ENCODE results near the gene ARSG. TPM values are rescaled to one million over a fixed set of nuclear protein-coding genes. Genes with fewer than 3 reads are reported as not detected.

ARSG gene
- total RNA-seq, 1 experiment from 2014 or later = 7.9 TPM

- H3K4me3 Mint-ChIP-seq = no peak overlapping the region
- no peaks in the 10 kb centered on the region for H3K9me3 Mint-ChIP-seq
- H3K36me3 Mint-ChIP-seq = no peaks in the 10 kb centered on the region
- no peak overlapping the region for H3K27ac Mint-ChIP-seq
- peaks cover 42% of the 10 kb centered on the region for H3K27me3 Mint-ChIP-seq (ENCODE audit: low read depth)
- no peak for DNase-seq (ENCODE audit: low spot score)
- H3K4me1 Mint-ChIP-seq = peaks cover 35% of the 10 kb centered on the region
- ChIA-PET POLR2A (no interaction called here), CTCF (interaction anchor here (0.7 kb wide), 1 partner anchor 88 kb away, joined by 4 read pairs; no protein-coding TSS in a partner anchor)
- TF ChIP-seq, protein P1, sequence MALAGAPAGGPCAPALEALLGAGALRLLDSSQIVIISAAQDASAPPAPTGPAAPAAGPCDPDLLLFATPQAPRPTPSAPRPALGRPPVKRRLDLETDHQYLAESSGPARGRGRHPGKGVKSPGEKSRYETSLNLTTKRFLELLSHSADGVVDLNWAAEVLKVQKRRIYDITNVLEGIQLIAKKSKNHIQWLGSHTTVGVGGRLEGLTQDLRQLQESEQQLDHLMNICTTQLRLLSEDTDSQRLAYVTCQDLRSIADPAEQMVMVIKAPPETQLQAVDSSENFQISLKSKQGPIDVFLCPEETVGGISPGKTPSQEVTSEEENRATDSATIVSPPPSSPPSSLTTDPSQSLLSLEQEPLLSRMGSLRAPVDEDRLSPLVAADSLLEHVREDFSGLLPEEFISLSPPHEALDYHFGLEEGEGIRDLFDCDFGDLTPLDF (CRISPR knock-in tag; IDR thresholded peaks at IDR 0.05) = no peak
- TF ChIP-seq, protein P2, sequence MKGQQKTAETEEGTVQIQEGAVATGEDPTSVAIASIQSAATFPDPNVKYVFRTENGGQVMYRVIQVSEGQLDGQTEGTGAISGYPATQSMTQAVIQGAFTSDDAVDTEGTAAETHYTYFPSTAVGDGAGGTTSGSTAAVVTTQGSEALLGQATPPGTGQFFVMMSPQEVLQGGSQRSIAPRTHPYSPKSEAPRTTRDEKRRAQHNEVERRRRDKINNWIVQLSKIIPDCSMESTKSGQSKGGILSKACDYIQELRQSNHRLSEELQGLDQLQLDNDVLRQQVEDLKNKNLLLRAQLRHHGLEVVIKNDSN (CRISPR knock-in tag; IDR thresholded peaks at IDR 0.05) = no peak
- no peak for TF ChIP-seq NR2C2 (CRISPR knock-in tag; IDR thresholded peaks at IDR 0.05)
- no peak for TF ChIP-seq AR (CRISPR knock-in tag; IDR thresholded peaks at IDR 0.05)
- TF ChIP-seq GABPB1 (CRISPR knock-in tag; IDR thresholded peaks at IDR 0.05) = no peak
- no peak for TF ChIP-seq FOXK1 (CRISPR knock-in tag; IDR thresholded peaks at IDR 0.05)
- TF ChIP-seq, protein P3, sequence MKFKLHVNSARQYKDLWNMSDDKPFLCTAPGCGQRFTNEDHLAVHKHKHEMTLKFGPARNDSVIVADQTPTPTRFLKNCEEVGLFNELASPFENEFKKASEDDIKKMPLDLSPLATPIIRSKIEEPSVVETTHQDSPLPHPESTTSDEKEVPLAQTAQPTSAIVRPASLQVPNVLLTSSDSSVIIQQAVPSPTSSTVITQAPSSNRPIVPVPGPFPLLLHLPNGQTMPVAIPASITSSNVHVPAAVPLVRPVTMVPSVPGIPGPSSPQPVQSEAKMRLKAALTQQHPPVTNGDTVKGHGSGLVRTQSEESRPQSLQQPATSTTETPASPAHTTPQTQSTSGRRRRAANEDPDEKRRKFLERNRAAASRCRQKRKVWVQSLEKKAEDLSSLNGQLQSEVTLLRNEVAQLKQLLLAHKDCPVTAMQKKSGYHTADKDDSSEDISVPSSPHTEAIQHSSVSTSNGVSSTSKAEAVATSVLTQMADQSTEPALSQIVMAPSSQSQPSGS (CRISPR knock-in tag; IDR thresholded peaks at IDR 0.05; ENCODE audit: borderline replicate concordance, low read depth) = no peak
- no peak for TF ChIP-seq ZNF263 (CRISPR knock-in tag; IDR thresholded peaks at IDR 0.05; ENCODE audit: low read depth)
- no peak for TF ChIP-seq NFATC4 (CRISPR knock-in tag; IDR thresholded peaks at IDR 0.05)
- TF ChIP-seq TEAD4 (CRISPR knock-in tag; IDR thresholded peaks at IDR 0.05) = no peak
- TF ChIP-seq ZNF423 (CRISPR knock-in tag; IDR thresholded peaks at IDR 0.05) = no peak
- TF ChIP-seq ATF6 (CRISPR knock-in tag; IDR thresholded peaks at IDR 0.05) = no peak
- no peak for TF ChIP-seq JAZF1 (CRISPR knock-in tag; IDR thresholded peaks at IDR 0.05)
- TF ChIP-seq, protein P4, sequence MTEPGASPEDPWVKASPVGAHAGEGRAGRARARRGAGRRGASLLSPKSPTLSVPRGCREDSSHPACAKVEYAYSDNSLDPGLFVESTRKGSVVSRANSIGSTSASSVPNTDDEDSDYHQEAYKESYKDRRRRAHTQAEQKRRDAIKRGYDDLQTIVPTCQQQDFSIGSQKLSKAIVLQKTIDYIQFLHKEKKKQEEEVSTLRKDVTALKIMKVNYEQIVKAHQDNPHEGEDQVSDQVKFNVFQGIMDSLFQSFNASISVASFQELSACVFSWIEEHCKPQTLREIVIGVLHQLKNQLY (CRISPR knock-in tag; IDR thresholded peaks at IDR 0.05) = no peak
- TF ChIP-seq ZNF671 (CRISPR knock-in tag; IDR thresholded peaks at IDR 0.05) = no peak
- TF ChIP-seq GRHL2 (CRISPR knock-in tag; IDR thresholded peaks at IDR 0.05; ENCODE audit: insufficient replicate concordance, severe bottlenecking) = no peak
- no peak for TF ChIP-seq SOX15 (CRISPR knock-in tag; IDR thresholded peaks at IDR 0.05)
- no peak for TF ChIP-seq MXD4 (CRISPR knock-in tag; IDR thresholded peaks at IDR 0.05; ENCODE audit: borderline replicate concordance)
- TF ChIP-seq, protein P5, sequence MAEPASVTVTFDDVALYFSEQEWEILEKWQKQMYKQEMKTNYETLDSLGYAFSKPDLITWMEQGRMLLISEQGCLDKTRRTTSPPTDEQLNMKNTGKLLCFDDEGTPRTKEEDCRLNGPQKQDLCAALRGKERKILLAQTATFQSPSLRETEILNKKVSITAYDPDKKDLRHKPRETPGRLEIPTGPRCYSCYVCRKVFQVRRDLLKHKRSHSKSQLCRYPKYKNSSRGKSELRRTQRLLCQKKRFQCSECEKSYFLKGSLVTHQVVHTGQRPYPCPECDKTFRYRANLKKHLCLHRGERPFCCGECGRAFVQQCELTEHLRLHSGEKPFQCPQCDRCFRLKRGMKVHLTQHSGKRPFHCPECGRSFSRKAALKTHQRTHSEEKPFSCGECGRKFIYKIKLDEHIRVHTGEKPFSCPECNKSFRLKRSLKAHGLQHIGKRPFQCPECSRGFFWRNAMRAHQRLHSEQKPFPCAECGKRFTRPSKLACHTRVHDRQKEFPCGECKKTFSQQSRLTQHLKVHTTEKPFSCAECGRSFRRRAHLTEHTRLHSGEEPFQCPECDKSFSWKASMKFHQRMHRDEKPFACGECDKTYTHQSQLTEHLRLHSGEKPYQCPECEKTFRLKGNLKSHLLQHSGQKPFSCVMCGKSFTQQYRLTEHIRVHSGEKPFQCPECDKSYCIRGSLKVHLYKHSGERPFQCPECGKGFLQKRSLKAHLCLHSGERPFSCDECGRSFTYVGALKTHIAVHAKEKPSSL (CRISPR knock-in tag; conservative IDR thresholded peaks at IDR 0.05) = no peak
- no peak for ATAC-seq
These were observed 2.9 kb upstream of the ARSG start for GRCh38 chr17:68288375-68288774.
